Endodermal cell (in vitro differentiated cells): ENCODE results near the gene PSD2. TPM values are rescaled to one million over a fixed set of nuclear protein-coding genes. Genes with fewer than 3 reads are reported as not detected.

Source experiments
- DNase-seq: peaks from one replicate; pipeline ENCODE4 v3.0.0-alpha.2; 2017
- H3K27ac ChIP-seq: 2 replicates; pipeline ENCODE4 v1.5.1; 2013; ENCODE audit warnings: mild to moderate bottlenecking, low read depth, low read length, moderate library complexity
- H3K27me3 ChIP-seq: 2 replicates; pipeline ENCODE4 v1.6.1; 2013; ENCODE audit warnings: mild to moderate bottlenecking, low read length, moderate library complexity; ENCODE audit not compliant: insufficient read depth, control insufficient read depth, poor library complexity, severe bottlenecking
- H3K36me3 ChIP-seq: 2 replicates; pipeline ENCODE4 v1.7.0; 2013; ENCODE audit warnings: mild to moderate bottlenecking, low read length, moderate library complexity; ENCODE audit not compliant: control insufficient read depth, insufficient read depth
- H3K4me1 ChIP-seq: one replicate; pipeline ENCODE4 v1.7.0; 2013; ENCODE audit warnings: low read length; ENCODE audit not compliant: control insufficient read depth, insufficient read depth
- H3K4me3 ChIP-seq: 2 replicates; pipeline ENCODE4 v1.5.1; 2013; ENCODE audit warnings: mild to moderate bottlenecking, low read length, moderate library complexity
- H3K9ac ChIP-seq: 2 replicates; pipeline ENCODE4 v1.6.1; 2013; ENCODE audit warnings: mild to moderate bottlenecking, low read length, moderate library complexity; ENCODE audit not compliant: poor library complexity, severe bottlenecking; ENCODE audit errors: extremely low read depth
- H3K9me3 ChIP-seq: 2 replicates; pipeline ENCODE4 v1.6.1; 2013; ENCODE audit warnings: mild to moderate bottlenecking, low read length, moderate library complexity; ENCODE audit not compliant: control insufficient read depth
- H3K27ac Mint-ChIP-seq: 2 replicates; pipeline ENCODE4 v1.8.0; 2020; ENCODE audit warnings: mixed read lengths
- H3K27me3 Mint-ChIP-seq: 2 replicates; pipeline ENCODE4 v1.8.0; 2021; ENCODE audit warnings: mild to moderate bottlenecking, mixed read lengths; ENCODE audit not compliant: insufficient read depth
- H3K36me3 Mint-ChIP-seq: 2 replicates; pipeline ENCODE4 v1.8.0; 2020; ENCODE audit warnings: low read depth, mixed read lengths
- H3K4me1 Mint-ChIP-seq: 2 replicates; pipeline ENCODE4 v1.8.0; 2020; ENCODE audit warnings: mixed read lengths
- H3K4me3 Mint-ChIP-seq: 2 replicates; pipeline ENCODE4 v1.8.0; 2020; ENCODE audit warnings: mild to moderate bottlenecking, moderate library complexity, mixed read lengths
- H3K9me3 Mint-ChIP-seq: 2 replicates; pipeline ENCODE4 v1.8.0; 2020; ENCODE audit warnings: mild to moderate bottlenecking, mixed read lengths
- WGBS, 2 experiments: methylation state at CpG; one replicate each; pipeline versions ENCODE4 v1.1.5 to v1.1.7; 2013; ENCODE audit warnings: missing lambda C conversion rate in 2 of 2, mixed read lengths in 1 of 2; ENCODE audit not compliant: insufficient coverage in 1 of 2, insufficient read length in 1 of 2; 5-methylcytosine and 5-hydroxymethylcytosine counted together
- total RNA-seq, 2 donors: library from RNA; stranded (reverse); fragmentation: NEBNext Ultra II Directional in 1 of 2; extraction: Animal tissue kit (Norgen Biotek cat#: 25700) in 1 of 2; gene quantifications; 2 replicates in 1 of 2; 3 replicates in 1 of 2; pipeline ENCODE4 v1.2.1, GENCODE V29; 2021
- TF ChIP-seq, protein P1 (sequence below): fragments of 200-600 bp; sonication (generic); conservative IDR thresholded peaks from 2 replicates; pipeline ENCODE4 v1.5.0; 2021; ENCODE audit warnings: antibody characterized with exemption, mild to moderate bottlenecking

PSD2 gene
- total RNA-seq, 2 donors from 2014 or later = 0.55 to 2.5 TPM

DNA sequence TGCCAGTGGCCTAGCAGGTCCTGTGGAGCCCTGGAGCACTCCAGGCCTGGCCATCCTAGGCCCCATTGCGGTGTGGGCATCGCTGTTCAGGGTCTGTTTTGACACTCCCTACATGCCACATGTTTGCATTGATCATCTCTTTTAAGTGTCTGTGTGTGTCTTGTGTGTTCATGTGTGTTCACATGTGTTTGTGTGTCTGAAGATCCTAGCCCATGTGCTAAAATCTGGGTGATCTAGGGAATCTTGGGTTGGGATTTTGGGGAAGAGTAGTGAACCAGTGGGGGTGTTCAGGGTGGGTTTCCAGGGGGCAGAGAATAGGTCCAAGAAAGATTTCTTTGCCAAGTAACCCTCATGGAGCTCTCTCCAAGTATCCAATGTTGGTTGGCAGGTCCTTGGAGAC, 8.4 kb downstream of the PSD2 start:
- Mint-ChIP-seq H3K9me3 (no peaks in the 10 kb centered on the region), H3K27ac (no peak overlapping the region), H3K4me1 (no peaks in the 10 kb centered on the region), H3K27me3 (peaks cover 56% of the 10 kb centered on the region), H3K4me3 (no peak overlapping the region), H3K36me3 (no peaks in the 10 kb centered on the region)
- H3K27ac ChIP-seq = no peak overlapping the region
- H3K9me3 ChIP-seq = no peaks in the 10 kb centered on the region
- H3K4me3 ChIP-seq = no peak overlapping the region
- WGBS, 2 experiments = 89 to 100% methylated on average over 1 to 2 of the region's 2 CpGs
- H3K36me3 ChIP-seq = no peaks in the 10 kb centered on the region
- H3K27me3 ChIP-seq = peaks cover 68% of the 10 kb centered on the region
- H3K9ac ChIP-seq = no peak overlapping the region
- TF ChIP-seq, protein P1, sequence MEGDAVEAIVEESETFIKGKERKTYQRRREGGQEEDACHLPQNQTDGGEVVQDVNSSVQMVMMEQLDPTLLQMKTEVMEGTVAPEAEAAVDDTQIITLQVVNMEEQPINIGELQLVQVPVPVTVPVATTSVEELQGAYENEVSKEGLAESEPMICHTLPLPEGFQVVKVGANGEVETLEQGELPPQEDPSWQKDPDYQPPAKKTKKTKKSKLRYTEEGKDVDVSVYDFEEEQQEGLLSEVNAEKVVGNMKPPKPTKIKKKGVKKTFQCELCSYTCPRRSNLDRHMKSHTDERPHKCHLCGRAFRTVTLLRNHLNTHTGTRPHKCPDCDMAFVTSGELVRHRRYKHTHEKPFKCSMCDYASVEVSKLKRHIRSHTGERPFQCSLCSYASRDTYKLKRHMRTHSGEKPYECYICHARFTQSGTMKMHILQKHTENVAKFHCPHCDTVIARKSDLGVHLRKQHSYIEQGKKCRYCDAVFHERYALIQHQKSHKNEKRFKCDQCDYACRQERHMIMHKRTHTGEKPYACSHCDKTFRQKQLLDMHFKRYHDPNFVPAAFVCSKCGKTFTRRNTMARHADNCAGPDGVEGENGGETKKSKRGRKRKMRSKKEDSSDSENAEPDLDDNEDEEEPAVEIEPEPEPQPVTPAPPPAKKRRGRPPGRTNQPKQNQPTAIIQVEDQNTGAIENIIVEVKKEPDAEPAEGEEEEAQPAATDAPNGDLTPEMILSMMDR = no peak
- DNase-seq = no peak
- no peaks in the 10 kb centered on the region for H3K4me1 ChIP-seq

DNA sequence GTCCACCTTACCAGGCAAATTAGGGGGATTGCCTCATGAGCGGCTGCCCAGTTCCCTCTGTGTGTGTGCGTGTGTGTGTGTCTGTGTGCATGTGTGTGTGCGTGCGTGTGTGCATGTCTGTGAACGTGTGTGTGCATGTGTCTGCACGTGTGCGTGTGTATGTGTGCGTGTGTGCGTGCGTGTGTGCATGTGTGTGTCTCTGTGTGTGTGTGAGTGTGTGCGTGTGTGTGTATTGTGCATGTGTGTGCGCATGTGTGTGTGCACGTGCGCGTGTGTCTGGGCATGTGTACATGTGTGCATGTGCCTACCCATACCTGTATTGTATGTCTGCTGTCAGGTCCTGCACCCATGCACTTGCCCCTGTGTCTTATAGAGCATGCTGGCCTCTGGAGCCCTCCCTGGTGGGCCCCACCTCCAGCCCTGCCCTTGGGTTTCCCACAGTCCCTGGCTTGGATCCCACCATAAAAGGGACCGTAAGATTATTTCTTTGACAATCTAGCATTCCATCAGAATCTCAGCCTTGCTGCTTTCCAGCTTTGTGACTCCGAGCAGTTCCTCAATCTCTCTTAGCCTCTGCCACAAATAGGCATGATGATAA, 9.3 kb downstream of the PSD2 start:
- Mint-ChIP-seq H3K4me1 (no peaks in the 10 kb centered on the region), H3K36me3 (no peaks in the 10 kb centered on the region), H3K9me3 (no peaks in the 10 kb centered on the region), H3K27me3 (peaks cover 47% of the 10 kb centered on the region), H3K27ac (no peak overlapping the region), H3K4me3 (no peak overlapping the region)
- no peak for DNase-seq
- WGBS, 2 experiments = 88 to 95% methylated on average over 3 to 17 of the region's 17 CpGs
- TF ChIP-seq, protein P1 = no peak
- Histone ChIP-seq H3K27ac (no peak overlapping the region), H3K36me3 (no peaks in the 10 kb centered on the region), H3K4me1 (no peaks in the 10 kb centered on the region), H3K27me3 (peaks cover 58% of the 10 kb centered on the region), H3K9me3 (no peaks in the 10 kb centered on the region), H3K4me3 (no peak overlapping the region), H3K9ac (no peak overlapping the region)

DNA sequence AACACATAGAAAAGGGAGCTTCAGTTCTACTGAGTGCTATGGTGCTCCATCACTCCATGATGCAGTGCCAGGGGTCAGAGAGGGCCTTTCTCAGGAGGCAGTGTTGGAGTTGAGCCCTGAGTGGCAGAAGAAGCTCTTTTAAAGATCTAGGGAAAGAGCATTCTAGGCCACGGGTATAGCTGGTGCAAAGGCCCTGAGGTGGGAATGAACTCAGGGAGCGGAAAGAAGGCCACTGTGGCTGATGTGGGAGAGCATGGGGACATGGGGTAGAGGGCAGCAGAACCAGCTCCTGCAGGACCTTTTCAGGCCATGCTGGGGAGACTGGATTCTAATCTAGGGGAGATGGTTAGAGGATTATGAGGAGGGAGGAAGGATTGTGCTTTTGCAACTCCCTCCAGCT, 9.9 kb downstream of the PSD2 start:
- Mint-ChIP-seq H3K4me3 (no peak overlapping the region), H3K9me3 (no peaks in the 10 kb centered on the region), H3K27me3 (peaks cover 46% of the 10 kb centered on the region), H3K4me1 (no peaks in the 10 kb centered on the region), H3K36me3 (no peaks in the 10 kb centered on the region), H3K27ac (no peak overlapping the region)
- TF ChIP-seq, protein P1 = no peak
- Histone ChIP-seq H3K36me3 (no peaks in the 10 kb centered on the region), H3K27me3 (peaks cover 52% of the 10 kb centered on the region), H3K27ac (no peak overlapping the region), H3K9ac (no peak overlapping the region), H3K4me3 (no peak overlapping the region), H3K9me3 (no peaks in the 10 kb centered on the region), H3K4me1 (no peaks in the 10 kb centered on the region)
- WGBS, 2 experiments = 80 to 91% methylated on average over 1 to 2 of the region's 2 CpGs
- no peak for DNase-seq
